Measurements from ENCODE around the gene RPP25L.

RPP25L gene

DNA sequence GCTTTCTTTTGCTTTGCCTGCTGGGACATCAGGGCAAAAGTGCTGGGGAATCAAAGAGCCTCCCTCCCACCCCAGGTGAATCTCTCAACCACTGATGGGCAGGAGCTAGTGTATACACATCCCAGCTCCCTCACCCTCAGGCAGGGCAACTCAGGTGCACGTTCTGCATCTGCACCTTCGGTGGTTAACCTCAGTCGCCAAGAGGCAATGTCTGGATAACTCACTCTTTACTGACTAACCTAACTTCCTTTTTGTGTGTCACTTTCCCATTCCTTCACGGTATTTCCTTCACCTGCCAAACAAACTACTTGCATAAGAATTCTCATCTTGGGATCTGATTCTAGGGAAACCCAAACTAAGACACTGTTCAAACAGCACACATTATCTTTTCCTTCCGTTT lies 48.6 kb downstream of the RPP25L start:
- DNase-seq (ENCODE audit: low read depth in 1 of 2, low spot score in 1 of 2): no peak
- Histone ChIP-seq H3K27me3 (ENCODE audit: insufficient read depth, poor library complexity, severe bottlenecking) (peaks cover 19% of the 10 kb centered on the region), H3K27ac (replicated peaks) (no peak overlapping the region), H3K4me3 (replicated peaks; ENCODE audit: insufficient read depth, low read length) (no peak overlapping the region)
- TF ChIP-seq, protein P1, sequence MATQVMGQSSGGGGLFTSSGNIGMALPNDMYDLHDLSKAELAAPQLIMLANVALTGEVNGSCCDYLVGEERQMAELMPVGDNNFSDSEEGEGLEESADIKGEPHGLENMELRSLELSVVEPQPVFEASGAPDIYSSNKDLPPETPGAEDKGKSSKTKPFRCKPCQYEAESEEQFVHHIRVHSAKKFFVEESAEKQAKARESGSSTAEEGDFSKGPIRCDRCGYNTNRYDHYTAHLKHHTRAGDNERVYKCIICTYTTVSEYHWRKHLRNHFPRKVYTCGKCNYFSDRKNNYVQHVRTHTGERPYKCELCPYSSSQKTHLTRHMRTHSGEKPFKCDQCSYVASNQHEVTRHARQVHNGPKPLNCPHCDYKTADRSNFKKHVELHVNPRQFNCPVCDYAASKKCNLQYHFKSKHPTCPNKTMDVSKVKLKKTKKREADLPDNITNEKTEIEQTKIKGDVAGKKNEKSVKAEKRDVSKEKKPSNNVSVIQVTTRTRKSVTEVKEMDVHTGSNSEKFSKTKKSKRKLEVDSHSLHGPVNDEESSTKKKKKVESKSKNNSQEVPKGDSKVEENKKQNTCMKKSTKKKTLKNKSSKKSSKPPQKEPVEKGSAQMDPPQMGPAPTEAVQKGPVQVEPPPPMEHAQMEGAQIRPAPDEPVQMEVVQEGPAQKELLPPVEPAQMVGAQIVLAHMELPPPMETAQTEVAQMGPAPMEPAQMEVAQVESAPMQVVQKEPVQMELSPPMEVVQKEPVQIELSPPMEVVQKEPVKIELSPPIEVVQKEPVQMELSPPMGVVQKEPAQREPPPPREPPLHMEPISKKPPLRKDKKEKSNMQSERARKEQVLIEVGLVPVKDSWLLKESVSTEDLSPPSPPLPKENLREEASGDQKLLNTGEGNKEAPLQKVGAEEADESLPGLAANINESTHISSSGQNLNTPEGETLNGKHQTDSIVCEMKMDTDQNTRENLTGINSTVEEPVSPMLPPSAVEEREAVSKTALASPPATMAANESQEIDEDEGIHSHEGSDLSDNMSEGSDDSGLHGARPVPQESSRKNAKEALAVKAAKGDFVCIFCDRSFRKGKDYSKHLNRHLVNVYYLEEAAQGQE (IDR thresholded peaks at IDR 0.05; ENCODE audit: insufficient replicate concordance, low read depth): no peak
- TF ChIP-seq SPI1 (IDR thresholded peaks at IDR 0.05; ENCODE audit: borderline replicate concordance, low read depth) (no peak), POLR2AphosphoS5 (IDR thresholded peaks at IDR 0.05; ENCODE audit: low read depth) (no peak), GABPA (IDR thresholded peaks at IDR 0.05; ENCODE audit: low read depth) (no peak)
- TF ChIP-seq, protein P2, sequence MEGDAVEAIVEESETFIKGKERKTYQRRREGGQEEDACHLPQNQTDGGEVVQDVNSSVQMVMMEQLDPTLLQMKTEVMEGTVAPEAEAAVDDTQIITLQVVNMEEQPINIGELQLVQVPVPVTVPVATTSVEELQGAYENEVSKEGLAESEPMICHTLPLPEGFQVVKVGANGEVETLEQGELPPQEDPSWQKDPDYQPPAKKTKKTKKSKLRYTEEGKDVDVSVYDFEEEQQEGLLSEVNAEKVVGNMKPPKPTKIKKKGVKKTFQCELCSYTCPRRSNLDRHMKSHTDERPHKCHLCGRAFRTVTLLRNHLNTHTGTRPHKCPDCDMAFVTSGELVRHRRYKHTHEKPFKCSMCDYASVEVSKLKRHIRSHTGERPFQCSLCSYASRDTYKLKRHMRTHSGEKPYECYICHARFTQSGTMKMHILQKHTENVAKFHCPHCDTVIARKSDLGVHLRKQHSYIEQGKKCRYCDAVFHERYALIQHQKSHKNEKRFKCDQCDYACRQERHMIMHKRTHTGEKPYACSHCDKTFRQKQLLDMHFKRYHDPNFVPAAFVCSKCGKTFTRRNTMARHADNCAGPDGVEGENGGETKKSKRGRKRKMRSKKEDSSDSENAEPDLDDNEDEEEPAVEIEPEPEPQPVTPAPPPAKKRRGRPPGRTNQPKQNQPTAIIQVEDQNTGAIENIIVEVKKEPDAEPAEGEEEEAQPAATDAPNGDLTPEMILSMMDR (IDR thresholded peaks at IDR 0.05; ENCODE audit: insufficient read depth, low read length): no peak

DNA sequence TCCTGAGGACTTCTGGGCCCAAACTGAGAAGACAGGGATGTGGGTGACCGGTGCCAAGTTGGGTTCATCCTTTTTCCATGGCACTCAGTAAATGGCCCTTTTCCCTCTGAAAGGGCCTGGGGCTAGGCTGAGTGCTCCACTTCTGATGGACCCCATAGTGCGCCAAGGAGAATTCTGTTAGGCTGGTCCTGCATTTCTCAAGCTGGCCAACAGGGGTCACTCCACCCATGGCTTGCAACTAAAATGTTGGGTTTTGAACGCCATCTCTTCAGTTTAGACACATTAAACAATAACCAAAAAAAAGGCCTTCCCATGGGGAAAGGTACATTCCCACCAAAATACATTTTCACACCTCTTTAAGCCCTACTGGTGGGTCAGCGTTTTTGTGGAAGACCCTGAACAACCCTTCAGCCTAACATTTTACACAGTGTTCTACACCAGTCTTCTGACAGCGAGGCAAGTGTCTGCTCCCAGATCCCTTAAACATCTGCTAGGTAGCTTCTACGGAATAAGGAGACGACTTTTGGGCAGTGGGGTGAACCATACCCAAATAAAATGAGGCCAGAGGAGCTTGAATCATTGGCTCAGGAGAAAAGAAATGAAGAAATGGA lies 49.7 kb downstream of the RPP25L start:
- no peak overlapping the region for H3K4me3 ChIP-seq (replicated peaks; ENCODE audit: insufficient read depth, low read length)
- peaks cover 19% of the 10 kb centered on the region for H3K27me3 ChIP-seq (ENCODE audit: insufficient read depth, poor library complexity, severe bottlenecking)
- H3K27ac ChIP-seq (replicated peaks): no peak overlapping the region
- peak in 1 of 2 experiments; percentile 9 for DNase-seq (ENCODE audit: low read depth in 1 of 2, low spot score in 1 of 2)
- no peak for TF ChIP-seq POLR2AphosphoS5 (IDR thresholded peaks at IDR 0.05; ENCODE audit: low read depth)
- TF ChIP-seq, protein P2 (IDR thresholded peaks at IDR 0.05; ENCODE audit: insufficient read depth, low read length): peak; percentile 71

DNA sequence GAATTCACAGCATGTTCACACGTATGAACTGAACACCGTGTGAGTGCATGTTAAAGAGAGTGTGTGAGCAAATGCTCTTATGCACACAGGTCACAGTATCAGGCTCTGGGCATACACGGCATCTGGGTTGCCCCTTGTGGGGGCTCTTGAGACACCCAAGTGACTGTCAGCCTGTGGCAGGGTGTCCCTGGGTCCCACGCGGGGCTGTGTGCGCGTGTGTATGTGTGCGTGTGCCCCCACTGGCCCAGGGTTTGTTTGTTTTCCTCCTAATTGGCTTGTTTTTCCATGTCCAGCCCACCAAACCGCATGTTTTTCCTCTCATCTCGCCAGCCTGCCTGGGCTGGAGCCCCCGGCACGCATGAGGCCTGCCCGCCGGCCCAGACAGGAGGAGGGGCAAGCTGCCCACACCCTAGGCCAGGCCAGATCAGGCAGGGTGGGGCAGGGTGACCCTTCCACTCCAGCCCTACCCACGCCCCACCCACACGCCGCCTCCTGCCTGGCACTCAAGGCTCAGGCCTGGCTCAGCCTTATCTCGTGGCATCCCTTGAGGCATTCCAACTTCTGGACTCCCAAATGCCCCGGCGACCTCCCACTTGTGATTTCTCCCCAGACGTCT lies 51.2 kb downstream of the RPP25L start:
- H3K27me3 ChIP-seq (ENCODE audit: insufficient read depth, poor library complexity, severe bottlenecking): peaks cover 19% of the 10 kb centered on the region
- no peak for DNase-seq (ENCODE audit: low read depth in 1 of 2, low spot score in 1 of 2)
- H3K27ac ChIP-seq (replicated peaks): no peak overlapping the region
- H3K4me3 ChIP-seq (replicated peaks; ENCODE audit: insufficient read depth, low read length): no peak overlapping the region
- TF ChIP-seq GABPA (IDR thresholded peaks at IDR 0.05; ENCODE audit: low read depth) (no peak), POLR2AphosphoS5 (IDR thresholded peaks at IDR 0.05; ENCODE audit: low read depth) (no peak)
